Suprapubic skin (tissue), 4 donors: ENCODE measurements around the gene PRKAG2. TPM values are rescaled to one million over a fixed set of nuclear protein-coding genes. Genes with fewer than 3 reads are reported as not detected.

ENCODE experiments used
- DNase-seq, 2 donors: peaks; one replicate each; pipeline ENCODE4 v3.0.0-alpha.2; 2019; ENCODE audit warnings: low spot score in 2 of 2
- H3K27ac ChIP-seq: fragments of 200-600 bp; sonication (generic); one replicate; pipeline ENCODE4 v1.5.1; 2019
- H3K27me3 ChIP-seq: fragments of 200-600 bp; sonication (generic); one replicate; pipeline ENCODE4 v1.5.1; 2019
- H3K36me3 ChIP-seq: fragments of 200-600 bp; sonication (generic); one replicate; pipeline ENCODE4 v1.5.1; 2019
- H3K4me1 ChIP-seq: fragments of 200-600 bp; sonication (generic); one replicate; pipeline ENCODE4 v1.5.1; 2019
- H3K4me3 ChIP-seq: fragments of 200-600 bp; sonication (generic); one replicate; pipeline ENCODE4 v1.5.1; 2019; ENCODE audit warnings: mild to moderate bottlenecking
- H3K9me3 ChIP-seq: fragments of 200-600 bp; sonication (generic); one replicate; pipeline ENCODE4 v1.5.1; 2019
- CTCF ChIP-seq, 2 donors: fragments of 200-600 bp in 1 of 2; fragments of 450-650 bp in 1 of 2; sonication (generic) in 1 of 2; IDR thresholded peaks; one replicate each; pipeline ENCODE4 v1.5.1; 2016 to 2019; ENCODE audit warnings: antibody characterized with exemption in 2 of 2, mild to moderate bottlenecking in 1 of 2, moderate library complexity in 1 of 2
- EP300 ChIP-seq: sonication (generic); formaldehyde crosslinking; IDR thresholded peaks from one replicate; pipeline ENCODE4 v1.6.1; 2017; ENCODE audit warnings: antibody characterized with exemption
- POLR2A ChIP-seq, 2 donors: fragments of 450-650 bp; IDR thresholded peaks; one replicate each; pipeline ENCODE4 v1.6.1; 2017; ENCODE audit warnings: antibody characterized with exemption in 2 of 2, mild to moderate bottlenecking in 2 of 2, moderate library complexity in 2 of 2
- POLR2AphosphoS5 ChIP-seq, 3 donors: sonication (generic); formaldehyde crosslinking; IDR thresholded peaks; one replicate each; pipeline ENCODE4 v1.6.1; 2017; ENCODE audit warnings: antibody characterized with exemption in 3 of 3
- WGBS: methylation state at CpG from one replicate; pipeline ENCODE4 v1.1.5; 2018; 5-methylcytosine and 5-hydroxymethylcytosine counted together
- total RNA-seq, 4 donors: library from RNA; depleted of rRNA; stranded (reverse); fragments of >200 nt; gene quantifications; one replicate each; pipeline ENCODE4 v1.1.0, GENCODE V29; 2016

PRKAG2 gene
- total RNA-seq, 4 donors from 2014 or later: 16.5 to 40.0 (median 17.3) TPM

GRCh38 chr7:151697942-151698341 is 179.0 kb downstream of the PRKAG2 start:
- no peak overlapping the region for H3K27ac ChIP-seq
- H3K4me3 ChIP-seq: no peak overlapping the region
- TF ChIP-seq EP300 (no peak), POLR2AphosphoS5 (IDR thresholded peaks at IDR 0.05) (no peak), CTCF (IDR thresholded peaks at IDR 0.05) (no peak)
- H3K27me3 ChIP-seq: no peaks in the 10 kb centered on the region
- H3K4me1 ChIP-seq: peaks cover 33% of the 10 kb centered on the region
- 100% methylated on average over 1 of the region's 5 CpGs for WGBS
- H3K36me3 ChIP-seq: no peaks in the 10 kb centered on the region
- no peaks in the 10 kb centered on the region for H3K9me3 ChIP-seq
- DNase-seq: no peak

DNA sequence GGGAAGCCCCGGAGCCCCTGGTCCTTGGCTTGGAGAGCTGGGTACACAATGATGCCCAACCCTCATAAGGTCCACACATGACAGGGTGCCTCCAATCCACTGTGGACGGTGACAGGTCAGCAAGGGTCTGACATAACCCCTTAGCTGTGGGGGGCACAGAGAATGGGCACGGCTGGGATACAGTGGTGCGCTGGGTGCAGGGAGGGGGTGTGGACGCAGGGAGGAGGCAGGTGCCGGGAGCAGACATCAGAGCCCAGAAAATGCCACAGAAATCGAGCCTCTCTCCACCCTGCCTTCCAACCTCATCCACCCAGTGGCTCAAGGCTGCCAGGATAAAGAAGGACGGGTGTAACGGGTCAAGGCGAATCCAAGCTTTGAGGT is 179.4 kb downstream of the PRKAG2 start:
- H3K27ac ChIP-seq: no peak overlapping the region

GRCh38 chr7:151696721-151697514 is 180.0 kb downstream of the PRKAG2 start:
- peaks cover 33% of the 10 kb centered on the region for H3K4me1 ChIP-seq
- TF ChIP-seq POLR2AphosphoS5 (IDR thresholded peaks at IDR 0.05) (no peak), CTCF (IDR thresholded peaks at IDR 0.05) (no peak), POLR2A (IDR thresholded peaks at IDR 0.05) (no peak), EP300 (no peak)
- no peaks in the 10 kb centered on the region for H3K36me3 ChIP-seq
- no peak overlapping the region for H3K4me3 ChIP-seq
- DNase-seq: peak in 1 of 2 donors; percentile 61
- no peaks in the 10 kb centered on the region for H3K27me3 ChIP-seq
- peak overlapping the region; percentile 49 for H3K27ac ChIP-seq
- no peaks in the 10 kb centered on the region for H3K9me3 ChIP-seq
- 60% methylated on average over 13 of the region's 18 CpGs for WGBS

More for the DNA sequence above, 179.4 kb downstream of the PRKAG2 start:
- no peaks in the 10 kb centered on the region for H3K36me3 ChIP-seq
- H3K4me3 ChIP-seq: no peak overlapping the region
- no peaks in the 10 kb centered on the region for H3K9me3 ChIP-seq
- peaks cover 33% of the 10 kb centered on the region for H3K4me1 ChIP-seq
- DNase-seq: no peak
- WGBS: 85% methylated on average over 10 of the region's 10 CpGs
- H3K27me3 ChIP-seq: no peaks in the 10 kb centered on the region
- TF ChIP-seq CTCF (IDR thresholded peaks at IDR 0.05): no peak
- TF ChIP-seq EP300: no peak
- TF ChIP-seq POLR2AphosphoS5 (IDR thresholded peaks at IDR 0.05): no peak
- no peak for TF ChIP-seq POLR2A (IDR thresholded peaks at IDR 0.05)

- H3K27ac ChIP-seq: peak overlapping the region; percentile 56
- peak in 1 of 2 donors; percentile 65 for DNase-seq
- WGBS: 57% methylated on average over 23 of the region's 24 CpGs
- no peaks in the 10 kb centered on the region for H3K36me3 ChIP-seq
- no peak overlapping the region for H3K4me3 ChIP-seq
- TF ChIP-seq CTCF (IDR thresholded peaks at IDR 0.05): no peak
- TF ChIP-seq EP300: no peak
- TF ChIP-seq POLR2A (IDR thresholded peaks at IDR 0.05): no peak
- TF ChIP-seq POLR2AphosphoS5 (IDR thresholded peaks at IDR 0.05): no peak
- no peaks in the 10 kb centered on the region for H3K9me3 ChIP-seq
- H3K4me1 ChIP-seq: peaks cover 33% of the 10 kb centered on the region
- no peaks in the 10 kb centered on the region for H3K27me3 ChIP-seq
Measured at GRCh38 chr7:151695951-151696541, 180.9 kb downstream of the PRKAG2 start.

DNA sequence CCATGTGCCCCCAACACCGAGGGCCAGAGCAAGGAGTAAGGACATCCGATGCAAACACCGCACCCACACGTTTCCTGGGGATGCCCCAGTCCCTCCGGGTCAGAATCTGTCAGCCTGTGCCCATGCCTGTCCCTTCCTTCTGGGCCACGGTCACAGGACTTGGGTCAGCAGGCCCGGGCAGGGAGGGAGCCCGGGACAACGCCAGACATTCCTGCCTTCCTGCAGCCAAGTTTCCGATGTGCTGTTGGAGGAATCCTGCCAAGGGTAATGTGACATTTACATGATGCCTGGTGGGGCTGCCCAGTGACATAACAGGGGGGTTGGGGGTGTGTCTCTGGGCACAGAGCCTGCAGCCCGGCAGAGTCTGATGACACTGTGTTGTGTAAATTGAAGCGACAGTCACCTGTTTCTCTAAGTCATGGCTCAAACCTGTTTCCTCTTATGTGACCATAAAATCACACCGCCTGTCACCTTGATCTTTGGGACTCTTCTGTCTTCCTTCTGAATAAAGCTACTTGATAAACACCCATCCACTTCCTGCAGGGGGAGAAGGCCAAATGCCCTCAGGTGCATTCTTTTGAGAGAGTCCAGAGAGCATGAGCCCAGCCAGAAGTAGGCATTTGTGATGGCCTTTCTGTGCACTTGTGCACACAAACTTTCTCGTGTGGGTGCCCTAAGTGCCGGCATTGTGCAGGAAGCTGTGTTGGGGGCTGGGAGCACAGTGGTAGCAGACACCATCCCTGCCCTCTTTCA is 181.9 kb downstream of the PRKAG2 start:
- 39% methylated on average over 6 of the region's 15 CpGs for WGBS
- Histone ChIP-seq H3K27me3 (no peaks in the 10 kb centered on the region), H3K36me3 (no peaks in the 10 kb centered on the region), H3K4me3 (no peak overlapping the region), H3K9me3 (no peaks in the 10 kb centered on the region), H3K4me1 (peaks cover 36% of the 10 kb centered on the region), H3K27ac (peak overlapping the region; percentile 56)
- TF ChIP-seq EP300 (no peak), POLR2A (IDR thresholded peaks at IDR 0.05) (no peak), CTCF (IDR thresholded peaks at IDR 0.05) (no peak), POLR2AphosphoS5 (IDR thresholded peaks at IDR 0.05) (peak in 2 of 3 donors; percentile 52 to 77)
- DNase-seq: peak in 1 of 2 donors; percentile 88
